GM12878 (cell line): ENCODE data around the gene PPT2. TPM values are rescaled to one million over a fixed set of nuclear protein-coding genes. Genes with fewer than 3 reads are reported as not detected.

ENCODE experiments used
- ATAC-seq: fragments of 200-7000 bp; cut with Tn5 transposase; 3 replicates; pipeline ENCODE4 v1.9.1; 2020; ENCODE audit warnings: mild to moderate bottlenecking, moderate library complexity
- BruUV-seq: library from RNA; stranded (reverse); fragments of 400-500 nt; replicated peaks from 2 replicates; lab custom pipeline; 2021; lab: Mats Ljungman, UMichigan
- CTCF ChIA-PET: fragments of 300-600 bp; sonication (Branson Sonifier 250); formaldehyde crosslinking; extraction: SDS; loops from one replicate; lab custom pipeline; 2021; ENCODE audit warnings: inconsistent platforms; lab: Yijun Ruan, JAX
- POLR2A ChIA-PET: fragments of 350-600 bp; formaldehyde crosslinking; extraction: SDS; loops from one replicate; lab custom pipeline; 2021; ENCODE audit warnings: inconsistent platforms; lab: Charles Lee
- RAD21 ChIA-PET: fragments of 300-600 bp; sonication (Branson Sonifier 250); formaldehyde crosslinking; loops from one replicate; lab custom pipeline; 2023; ENCODE audit warnings: antibody characterized with exemption; ENCODE audit not compliant: unreplicated experiment; lab: Charles Lee
- SMC1A ChIA-PET: fragments of 300-600 bp; sonication (Branson Sonifier 250); formaldehyde crosslinking; loops from one replicate; lab custom pipeline; 2023; ENCODE audit not compliant: unreplicated experiment, uncharacterized antibody; lab: Charles Lee
- DNase-seq: peaks from one replicate; pipeline ENCODE4 v3.0.0-alpha.2; 2011; ENCODE audit warnings: low read depth, low spot score
- FAIRE-seq: peaks from 3 replicates; lab custom pipeline; 2011; peaks lifted over from hg19 to GRCh38; lab: Jason Lieb, UNC
- H2AFZ ChIP-seq: 2 replicates; pipeline ENCODE4 v1.6.0; 2011; ENCODE audit warnings: low read depth, low read length, control low read depth; ENCODE audit not compliant: control insufficient read depth
- H3K27ac ChIP-seq: 2 replicates; pipeline ENCODE4 v1.5.1; 2011; ENCODE audit warnings: control low read depth; ENCODE audit not compliant: control insufficient read depth, insufficient read depth
- H3K27me3 ChIP-seq, 2 experiments: replicated peaks in 1 of 2; 2 replicates each; pipeline versions ENCODE4 v1.6.0 to v1.6.1; 2011; ENCODE audit warnings: low read length in 1 of 2; ENCODE audit not compliant: control insufficient read depth in 2 of 2, insufficient read depth in 2 of 2
- H3K36me3 ChIP-seq, 2 experiments: 2 replicates each; pipeline ENCODE4 v1.5.1; 2011; ENCODE audit warnings: low read length in 1 of 2; ENCODE audit not compliant: control insufficient read depth in 2 of 2, insufficient read depth in 2 of 2
- H3K4me1 ChIP-seq: 2 replicates; pipeline ENCODE4 v1.6.1; 2011; ENCODE audit warnings: mild to moderate bottlenecking, low read length, moderate library complexity, mixed read lengths; ENCODE audit not compliant: control insufficient read depth, insufficient read depth
- H3K4me2 ChIP-seq: 2 replicates; pipeline ENCODE4 v1.6.0; 2011; ENCODE audit warnings: control low read depth; ENCODE audit not compliant: control insufficient read depth, insufficient read depth
- H3K4me3 ChIP-seq: fragments of 200-600 bp; sonication (generic); 2 replicates; pipeline ENCODE4 v1.5.1; 2016
- H3K79me2 ChIP-seq: 2 replicates; pipeline ENCODE4 v1.6.0; 2011; ENCODE audit warnings: low read length; ENCODE audit not compliant: control insufficient read depth, insufficient read depth
- H3K9ac ChIP-seq: 2 replicates; pipeline ENCODE4 v1.8.0; 2011; ENCODE audit warnings: low read length, control low read depth, mixed read lengths; ENCODE audit not compliant: control insufficient read depth, insufficient read depth
- H3K9me3 ChIP-seq: replicated peaks from 3 replicates; pipeline ENCODE4 v1.5.1; 2011; ENCODE audit warnings: mild to moderate bottlenecking, low read length; ENCODE audit not compliant: control insufficient read depth, insufficient read depth
- H4K20me1 ChIP-seq: 2 replicates; pipeline ENCODE4 v1.6.0; 2011; ENCODE audit not compliant: control insufficient read depth, insufficient read depth
- BACH1 ChIP-seq: fragments of 450-650 bp; IDR thresholded peaks from 2 replicates; pipeline ENCODE4 v1.6.1; 2017; ENCODE audit warnings: mild to moderate bottlenecking, borderline replicate concordance
- BHLHE40 ChIP-seq, 2 experiments: fragments of 450-650 bp in 1 of 2; IDR thresholded peaks; 2 replicates each; pipeline ENCODE4 v1.6.1; 2011 to 2017; ENCODE audit warnings: low read depth in 2 of 2, borderline replicate concordance in 1 of 2, improper control_type of control experiment in 1 of 2, low read length in 1 of 2, mild to moderate bottlenecking in 1 of 2
- DPF2 ChIP-seq: fragments of 450-650 bp; IDR thresholded peaks from 2 replicates; pipeline ENCODE4 v1.6.1; 2017; ENCODE audit warnings: mild to moderate bottlenecking
- GABPA ChIP-seq: IDR thresholded peaks from 2 replicates; pipeline ENCODE4 v1.6.1; 2014; ENCODE audit warnings: antibody characterized with exemption, low read depth, mild to moderate bottlenecking, inconsistent platforms
- GATAD2B ChIP-seq: fragments of 450-650 bp; conservative IDR thresholded peaks from 2 replicates; pipeline ENCODE4 v1.6.1; 2017; ENCODE audit warnings: low read depth, mild to moderate bottlenecking, moderate library complexity
- HDGF ChIP-seq: fragments of 450-650 bp; IDR thresholded peaks from 2 replicates; pipeline ENCODE4 v1.6.1; 2016; ENCODE audit warnings: antibody characterized with exemption
- KDM1A ChIP-seq: fragments of 200-600 bp; sonication (generic); IDR thresholded peaks from 2 replicates; pipeline ENCODE4 v1.6.1; 2016; ENCODE audit warnings: borderline replicate concordance
- NR2C2 ChIP-seq: IDR thresholded peaks from 2 replicates; pipeline ENCODE4 v1.6.1; 2011; ENCODE audit warnings: borderline replicate concordance, low read depth; ENCODE audit not compliant: control insufficient read depth, insufficient read length
- STAT1 ChIP-seq: fragments of 450-650 bp; conservative IDR thresholded peaks from 2 replicates; pipeline ENCODE4 v1.6.1; 2014; ENCODE audit warnings: antibody characterized with exemption, mild to moderate bottlenecking
- SUPT20H ChIP-seq: IDR thresholded peaks from 2 replicates; pipeline ENCODE4 v1.6.1; 2011; ENCODE audit warnings: low read depth, mild to moderate bottlenecking, low read length, moderate library complexity, borderline replicate concordance; ENCODE audit not compliant: control insufficient read depth
- TBL1XR1 ChIP-seq: IDR thresholded peaks from 2 replicates; pipeline ENCODE4 v1.6.1; 2012; ENCODE audit warnings: low read depth, low read length, improper control_type of control experiment
- TCF3 ChIP-seq: IDR thresholded peaks from 2 replicates; pipeline ENCODE4 v1.6.1; 2012; ENCODE audit warnings: low read depth, mild to moderate bottlenecking, low read length, borderline replicate concordance; ENCODE audit not compliant: insufficient read depth
- YY1 ChIP-seq: IDR thresholded peaks from 2 replicates; pipeline ENCODE4 v1.6.1; 2011; ENCODE audit warnings: low read depth, mild to moderate bottlenecking, low read length
- WGBS: methylation state at CpG from one replicate; pipeline ENCODE4 v1.1.6; 2016; ENCODE audit warnings: low lambda C conversion rate; ENCODE audit not compliant: insufficient replicate concordance, insufficient coverage; ENCODE audit errors: missing lambda C conversion rate; 5-methylcytosine and 5-hydroxymethylcytosine counted together
- in situ Hi-C: fragments of 300-500 bp; cut with MboI; formaldehyde crosslinking; loops from 9 replicates; pipeline ENCODE4 v1.14.3; 2018; ENCODE audit warnings: mixed read lengths
- intact Hi-C: fragments of 100-400 bp; cut with micrococcal nuclease; formaldehyde crosslinking; loops from one replicate; pipeline ENCODE4 v1.14.2; 2022; ENCODE audit not compliant: unreplicated experiment
- polyA plus RNA-seq, 11 experiments: library from polyadenylated mRNA; depleted of rRNA in 4 of 11; unstranded in 6 of 11; stranded (reverse) in 5 of 11; fragments of >200 nt; fragmentation: Nextera tagmentation in 4 of 11; fragmentation: Illumina TruSeq in 1 of 11; extraction: Ambion mirVana in 4 of 11; extraction: Trizol in 1 of 11; gene quantifications; 1 replicate in 1 of 11; 2 replicates in 10 of 11; pipeline versions ENCODE4 v1.2.1 to v1.2.3, GENCODE V29; 2011 to 2016; ENCODE audit warnings: inconsistent platforms in 2 of 11, missing spikeins in 2 of 11, low read depth in 1 of 11
- total RNA-seq, 4 experiments: library from RNA; depleted of rRNA in 3 of 4; stranded (reverse); fragments of >200 nt in 3 of 4; fragmentation: Illumina TruSeq in 1 of 4; extraction: Trizol in 1 of 4; gene quantifications; 2 replicates each; pipeline versions ENCODE4 v1.2.1 to v1.2.3, GENCODE V29; 2013 to 2021
- TF ChIP-seq, protein P1 (sequence below): IDR thresholded peaks from 2 replicates; pipeline ENCODE4 v1.6.1; 2011; ENCODE audit warnings: borderline replicate concordance, low read depth, mild to moderate bottlenecking, moderate library complexity, mixed read lengths, low read length; ENCODE audit not compliant: insufficient read depth; ENCODE audit errors: extremely low read length
- TF ChIP-seq, protein P2 (sequence below): fragments of 450-650 bp; IDR thresholded peaks from 2 replicates; pipeline ENCODE4 v1.6.1; 2017; ENCODE audit warnings: mild to moderate bottlenecking, low read depth, inconsistent platforms; ENCODE audit not compliant: poor library complexity, severe bottlenecking
- TF ChIP-seq, protein P3 (sequence below): fragments of 450-650 bp; IDR thresholded peaks from 2 replicates; pipeline ENCODE4 v1.6.1; 2018; ENCODE audit warnings: mild to moderate bottlenecking, low read depth, moderate library complexity; ENCODE audit not compliant: partially characterized antibody

Gene PPT2
- total and polyA plus RNA-seq, 10 of the 15 experiments (the other 5 are each of a cell fraction or from before 2014, with no cell fraction given): 1.3 to 25.5 (median 5.5) TPM

DNA sequence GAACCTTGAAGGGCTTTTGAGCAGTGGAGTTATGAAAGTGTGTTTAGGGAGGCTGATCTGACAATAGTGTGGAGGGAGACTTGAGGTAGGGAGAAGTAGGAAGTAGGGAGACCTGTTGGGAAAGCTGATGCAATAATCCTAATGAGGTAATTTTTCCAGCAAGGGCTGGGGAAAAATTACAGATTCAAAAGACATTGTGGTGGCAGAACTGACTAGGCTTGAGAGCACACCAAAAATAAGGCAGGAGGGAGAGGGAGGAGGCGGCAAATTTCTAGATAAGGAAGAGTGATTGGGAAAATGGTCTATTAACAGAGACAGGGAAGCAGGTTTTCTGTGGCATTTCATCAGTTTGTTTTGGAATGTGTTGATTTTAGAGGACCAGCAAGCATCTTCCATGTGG is 7.7 kb upstream of the PPT2 start:
- intact Hi-C loops: no loop called here
- H2AFZ ChIP-seq: no peak overlapping the region
- ATAC-seq: no peak

More for the DNA sequence above, 7.7 kb upstream of the PPT2 start:
- no peaks in the 10 kb centered on the region for H3K36me3 ChIP-seq
- no peaks in the 10 kb centered on the region for H3K4me1 ChIP-seq
- POLR2A ChIA-PET: interaction anchor here (0.6 kb wide), 2 partner anchors 9 to 52 kb away, joined by 4 to 10 read pairs; no protein-coding TSS in a partner anchor
- CTCF ChIA-PET: interaction anchor here (0.5 to 1.7 kb wide), 2 partner anchors 8 to 18 kb away, joined by 3 to 5 read pairs; partner anchors contain the start of gene EGFL8
- SMC1A ChIA-PET: no interaction called here
- no peak overlapping the region for H3K27ac ChIP-seq
- DNase-seq (no peak), FAIRE-seq (no peak)
- RAD21 ChIA-PET: no interaction called here
- in situ Hi-C loops: no loop called here
- TF ChIP-seq NR2C2: no peak
- TF ChIP-seq KDM1A: no peak
- TF ChIP-seq, protein P1, sequence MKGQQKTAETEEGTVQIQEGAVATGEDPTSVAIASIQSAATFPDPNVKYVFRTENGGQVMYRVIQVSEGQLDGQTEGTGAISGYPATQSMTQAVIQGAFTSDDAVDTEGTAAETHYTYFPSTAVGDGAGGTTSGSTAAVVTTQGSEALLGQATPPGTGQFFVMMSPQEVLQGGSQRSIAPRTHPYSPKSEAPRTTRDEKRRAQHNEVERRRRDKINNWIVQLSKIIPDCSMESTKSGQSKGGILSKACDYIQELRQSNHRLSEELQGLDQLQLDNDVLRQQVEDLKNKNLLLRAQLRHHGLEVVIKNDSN: no peak
- TF ChIP-seq SUPT20H: no peak
- no peak for TF ChIP-seq GABPA
- no peak for TF ChIP-seq BHLHE40 (IDR thresholded peaks at IDR 0.05; ENCODE audit: borderline replicate concordance in 1 of 2, low read depth in 2 of 2, low read length in 1 of 2)
- no peak for TF ChIP-seq HDGF
- TF ChIP-seq GATAD2B: no peak
- TF ChIP-seq, protein P2, sequence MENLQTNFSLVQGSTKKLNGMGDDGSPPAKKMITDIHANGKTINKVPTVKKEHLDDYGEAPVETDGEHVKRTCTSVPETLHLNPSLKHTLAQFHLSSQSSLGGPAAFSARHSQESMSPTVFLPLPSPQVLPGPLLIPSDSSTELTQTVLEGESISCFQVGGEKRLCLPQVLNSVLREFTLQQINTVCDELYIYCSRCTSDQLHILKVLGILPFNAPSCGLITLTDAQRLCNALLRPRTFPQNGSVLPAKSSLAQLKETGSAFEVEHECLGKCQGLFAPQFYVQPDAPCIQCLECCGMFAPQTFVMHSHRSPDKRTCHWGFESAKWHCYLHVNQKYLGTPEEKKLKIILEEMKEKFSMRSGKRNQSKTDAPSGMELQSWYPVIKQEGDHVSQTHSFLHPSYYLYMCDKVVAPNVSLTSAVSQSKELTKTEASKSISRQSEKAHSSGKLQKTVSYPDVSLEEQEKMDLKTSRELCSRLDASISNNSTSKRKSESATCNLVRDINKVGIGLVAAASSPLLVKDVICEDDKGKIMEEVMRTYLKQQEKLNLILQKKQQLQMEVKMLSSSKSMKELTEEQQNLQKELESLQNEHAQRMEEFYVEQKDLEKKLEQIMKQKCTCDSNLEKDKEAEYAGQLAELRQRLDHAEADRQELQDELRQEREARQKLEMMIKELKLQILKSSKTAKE: no peak
- no peak for TF ChIP-seq YY1
- TF ChIP-seq STAT1: no peak
- no peak for TF ChIP-seq TBL1XR1
- TF ChIP-seq, protein P3, sequence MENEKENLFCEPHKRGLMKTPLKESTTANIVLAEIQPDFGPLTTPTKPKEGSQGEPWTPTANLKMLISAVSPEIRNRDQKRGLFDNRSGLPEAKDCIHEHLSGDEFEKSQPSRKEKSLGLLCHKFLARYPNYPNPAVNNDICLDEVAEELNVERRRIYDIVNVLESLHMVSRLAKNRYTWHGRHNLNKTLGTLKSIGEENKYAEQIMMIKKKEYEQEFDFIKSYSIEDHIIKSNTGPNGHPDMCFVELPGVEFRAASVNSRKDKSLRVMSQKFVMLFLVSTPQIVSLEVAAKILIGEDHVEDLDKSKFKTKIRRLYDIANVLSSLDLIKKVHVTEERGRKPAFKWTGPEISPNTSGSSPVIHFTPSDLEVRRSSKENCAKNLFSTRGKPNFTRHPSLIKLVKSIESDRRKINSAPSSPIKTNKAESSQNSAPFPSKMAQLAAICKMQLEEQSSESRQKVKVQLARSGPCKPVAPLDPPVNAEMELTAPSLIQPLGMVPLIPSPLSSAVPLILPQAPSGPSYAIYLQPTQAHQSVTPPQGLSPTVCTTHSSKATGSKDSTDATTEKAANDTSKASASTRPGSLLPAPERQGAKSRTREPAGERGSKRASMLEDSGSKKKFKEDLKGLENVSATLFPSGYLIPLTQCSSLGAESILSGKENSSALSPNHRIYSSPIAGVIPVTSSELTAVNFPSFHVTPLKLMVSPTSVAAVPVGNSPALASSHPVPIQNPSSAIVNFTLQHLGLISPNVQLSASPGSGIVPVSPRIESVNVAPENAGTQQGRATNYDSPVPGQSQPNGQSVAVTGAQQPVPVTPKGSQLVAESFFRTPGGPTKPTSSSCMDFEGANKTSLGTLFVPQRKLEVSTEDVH: no peak
- no peak for TF ChIP-seq TCF3
- no peak for TF ChIP-seq BACH1
- TF ChIP-seq DPF2: no peak
- no peaks in the 10 kb centered on the region for H4K20me1 ChIP-seq
- no peaks in the 10 kb centered on the region; the same call in 2 of the 3 replicates for H3K9me3 ChIP-seq
- no peak overlapping the region for H3K4me3 ChIP-seq
- H3K9ac ChIP-seq: no peak overlapping the region
- BruUV-seq: no TSS peak
- H3K4me2 ChIP-seq: no peak overlapping the region
- H3K27me3 ChIP-seq: peaks cover 7 to 12% of the 10 kb centered on the region in 2 experiments
- WGBS: 50% methylated on average over 1 of the region's 1 CpG
- no peaks in the 10 kb centered on the region for H3K79me2 ChIP-seq
